NB4 (cell line): ENCODE measurements around the gene FAM83C.

Experiments
- DNase-seq: peaks from one replicate; pipeline ENCODE4 v3.0.0; 2010; ENCODE audit warnings: low read depth
- H3K4me3 ChIP-seq: one replicate; pipeline ENCODE4 v1.5.1; 2011; ENCODE audit warnings: mild to moderate bottlenecking, low read depth, low read length, moderate library complexity
- MYC ChIP-seq: IDR thresholded peaks from 2 replicates; pipeline ENCODE4 v1.6.1; 2011; ENCODE audit warnings: low read depth, low read length
- POLR2A ChIP-seq: IDR thresholded peaks from 2 replicates; pipeline ENCODE4 v1.6.1; 2011; ENCODE audit warnings: mild to moderate bottlenecking; ENCODE audit not compliant: insufficient read length; ENCODE audit errors: extremely low read depth
- TF ChIP-seq, protein P1 (sequence below): IDR thresholded peaks from 2 replicates; pipeline ENCODE4 v1.6.1; 2011; ENCODE audit warnings: low read depth, low read length
- TF ChIP-seq, protein P2 (sequence below): IDR thresholded peaks from one replicate; pipeline ENCODE4 v1.5.1; 2012; ENCODE audit warnings: low read depth, low read length

FAM83C gene

DNA sequence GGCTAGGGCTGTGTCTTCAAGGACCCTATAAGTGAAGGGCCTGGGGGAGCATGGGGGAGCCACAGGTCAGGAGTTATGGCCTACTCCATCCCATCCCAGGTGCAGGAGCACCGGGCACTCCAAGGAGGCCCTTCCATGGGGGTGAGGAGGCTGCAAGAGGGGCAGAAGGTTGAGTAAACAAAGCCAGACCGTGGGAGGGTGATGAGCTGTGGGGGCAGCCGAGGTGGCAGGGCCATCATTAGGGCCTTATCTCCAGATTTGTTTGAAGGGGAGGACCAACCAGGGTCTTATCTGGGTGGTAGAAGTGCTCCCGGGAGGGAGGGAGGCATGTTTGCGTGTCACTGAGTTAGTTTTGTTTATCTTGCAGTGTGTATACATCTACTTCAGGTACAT lies 2.1 kb upstream of the FAM83C start:
- no peak for DNase-seq
- TF ChIP-seq, protein P1, sequence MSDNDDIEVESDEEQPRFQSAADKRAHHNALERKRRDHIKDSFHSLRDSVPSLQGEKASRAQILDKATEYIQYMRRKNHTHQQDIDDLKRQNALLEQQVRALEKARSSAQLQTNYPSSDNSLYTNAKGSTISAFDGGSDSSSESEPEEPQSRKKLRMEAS = no peak
- TF ChIP-seq, protein P2, sequence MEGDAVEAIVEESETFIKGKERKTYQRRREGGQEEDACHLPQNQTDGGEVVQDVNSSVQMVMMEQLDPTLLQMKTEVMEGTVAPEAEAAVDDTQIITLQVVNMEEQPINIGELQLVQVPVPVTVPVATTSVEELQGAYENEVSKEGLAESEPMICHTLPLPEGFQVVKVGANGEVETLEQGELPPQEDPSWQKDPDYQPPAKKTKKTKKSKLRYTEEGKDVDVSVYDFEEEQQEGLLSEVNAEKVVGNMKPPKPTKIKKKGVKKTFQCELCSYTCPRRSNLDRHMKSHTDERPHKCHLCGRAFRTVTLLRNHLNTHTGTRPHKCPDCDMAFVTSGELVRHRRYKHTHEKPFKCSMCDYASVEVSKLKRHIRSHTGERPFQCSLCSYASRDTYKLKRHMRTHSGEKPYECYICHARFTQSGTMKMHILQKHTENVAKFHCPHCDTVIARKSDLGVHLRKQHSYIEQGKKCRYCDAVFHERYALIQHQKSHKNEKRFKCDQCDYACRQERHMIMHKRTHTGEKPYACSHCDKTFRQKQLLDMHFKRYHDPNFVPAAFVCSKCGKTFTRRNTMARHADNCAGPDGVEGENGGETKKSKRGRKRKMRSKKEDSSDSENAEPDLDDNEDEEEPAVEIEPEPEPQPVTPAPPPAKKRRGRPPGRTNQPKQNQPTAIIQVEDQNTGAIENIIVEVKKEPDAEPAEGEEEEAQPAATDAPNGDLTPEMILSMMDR = no peak
- no peak for TF ChIP-seq MYC
- TF ChIP-seq POLR2A = no peak
- H3K4me3 ChIP-seq = no peak overlapping the region

DNA sequence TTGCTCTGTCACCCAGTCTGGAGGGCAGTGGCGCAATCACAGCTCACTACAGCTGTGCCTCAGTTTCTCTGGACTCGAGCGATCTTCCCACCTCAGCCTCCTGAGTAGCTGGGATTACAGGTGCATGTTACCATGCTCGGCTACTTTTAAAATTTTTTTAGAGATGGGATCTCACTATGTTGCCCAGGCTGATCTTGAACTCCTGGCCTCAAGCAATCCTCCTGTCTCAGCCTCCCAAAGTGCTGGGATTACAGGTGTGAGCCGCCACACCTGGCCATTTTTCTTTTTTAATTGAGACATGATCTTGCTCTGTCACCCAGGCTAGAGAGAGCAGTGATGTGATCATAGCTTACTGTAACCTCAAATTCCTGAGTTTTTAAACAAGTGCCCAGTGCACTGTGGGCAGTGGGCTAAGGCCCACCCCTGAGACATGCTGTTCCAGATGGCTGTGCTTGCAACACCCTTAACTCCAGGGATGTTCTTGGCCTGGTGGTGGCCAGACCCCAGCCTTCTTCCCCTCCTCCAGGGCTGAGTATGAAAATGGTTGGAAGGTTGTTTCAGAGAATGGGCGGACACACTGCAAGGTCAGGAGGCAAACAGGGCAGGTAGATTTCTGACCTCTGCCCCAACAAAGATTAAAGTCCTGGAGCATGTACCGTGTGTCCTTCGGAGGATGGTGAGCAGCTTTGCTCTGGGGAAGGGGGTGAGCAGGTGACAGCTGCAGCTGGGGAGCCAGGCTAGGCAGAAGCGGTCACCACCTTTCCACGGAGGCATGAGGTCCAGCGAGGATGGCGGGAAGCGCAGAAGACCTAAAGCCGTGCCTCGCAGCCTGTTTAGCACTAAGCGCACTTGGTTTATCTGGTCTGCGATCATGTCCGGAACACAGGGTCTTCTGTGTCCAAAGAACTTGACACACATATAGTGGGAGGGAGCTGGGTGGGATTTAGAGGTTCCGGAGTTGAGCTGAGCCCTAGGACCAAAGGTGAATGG lies 1.4 kb upstream of the FAM83C start:
- DNase-seq = no peak
- no peak overlapping the region for H3K4me3 ChIP-seq
- TF ChIP-seq POLR2A (no peak), MYC (no peak)
- TF ChIP-seq, protein P1 = no peak
- TF ChIP-seq, protein P2 = no peak

- TF ChIP-seq, protein P2 = no peak
- TF ChIP-seq, protein P1 = no peak
- TF ChIP-seq MYC (no peak), POLR2A (no peak)
- DNase-seq = no peak
- no peak overlapping the region for H3K4me3 ChIP-seq
Measured at GRCh38 chr20:35292504-35293285, 470 bp upstream of the FAM83C start.

GRCh38 chr20:35290887-35291417 lies 1.3 kb downstream of the FAM83C start:
- DNase-seq = no peak
- TF ChIP-seq MYC (no peak), POLR2A (no peak)
- TF ChIP-seq, protein P2 = no peak
- TF ChIP-seq, protein P1 = no peak
- no peak overlapping the region for H3K4me3 ChIP-seq

- no peak for DNase-seq
- no peak for TF ChIP-seq POLR2A
- TF ChIP-seq MYC = no peak
- TF ChIP-seq, protein P1 = no peak
- TF ChIP-seq, protein P2 = no peak
Measured at GRCh38 chr20:35290186-35290886, 1.9 kb downstream of the FAM83C start.

More at GRCh38 chr20:35290186-35290886, 1.9 kb downstream of the FAM83C start:
- H3K4me3 ChIP-seq = no peak overlapping the region
